Upper lobe of left lung (tissue), 6 donors: ENCODE measurements around the gene SLC25A29. TPM values are rescaled to one million over a fixed set of nuclear protein-coding genes. Genes with fewer than 3 reads are reported as not detected.
"Not testable (repeated sequence)": the region's sequence is repeated elsewhere in the genome, so short reads cannot be mapped to it uniquely, and the experiment has no call there.

Source experiments
- ATAC-seq, 2 donors: fragments of 200-7000 bp; cut with Tn5 transposase; one replicate each; pipeline ENCODE4 v1.9.1; 2022; ENCODE audit warnings: mild to moderate bottlenecking in 2 of 2, moderate library complexity in 2 of 2; ENCODE audit not compliant: low FRiP score in 2 of 2
- DNase-seq, 2 donors: peaks; one replicate each; pipeline ENCODE4 v3.0.0-alpha.2; 2019 to 2020
- H3K27ac ChIP-seq, 4 donors: fragments of 200-600 bp; sonication (generic); one replicate each; pipeline ENCODE4 v1.5.1; 2016 to 2019
- H3K27me3 ChIP-seq, 4 donors: fragments of 200-600 bp; sonication (generic); one replicate each; pipeline ENCODE4 v1.5.1; 2017 to 2019
- H3K36me3 ChIP-seq, 4 donors: fragments of 200-600 bp; sonication (generic); one replicate each; pipeline ENCODE4 v1.5.1; 2016 to 2019
- H3K4me1 ChIP-seq, 4 donors: fragments of 200-600 bp; sonication (generic); one replicate each; pipeline ENCODE4 v1.5.1; 2018 to 2019
- H3K4me3 ChIP-seq, 4 donors: fragments of 200-600 bp; sonication (generic); one replicate each; pipeline ENCODE4 v1.5.1; 2017 to 2019; ENCODE audit warnings: mild to moderate bottlenecking in 2 of 4, moderate library complexity in 1 of 4
- H3K9me3 ChIP-seq, 4 donors: fragments of 200-600 bp; sonication (generic); one replicate each; pipeline ENCODE4 v1.5.1; 2018 to 2019
- CTCF ChIP-seq, 6 experiments: fragments of 450-650 bp in 4 of 6; fragments of 200-600 bp in 2 of 6; sonication (generic) in 2 of 6; IDR thresholded peaks; one replicate each; pipeline ENCODE4 v1.5.1; 2016 to 2019; ENCODE audit warnings: antibody characterized with exemption in 6 of 6
- EP300 ChIP-seq, 4 donors: sonication (generic); formaldehyde crosslinking; IDR thresholded peaks; one replicate each; pipeline ENCODE4 v1.5.1; 2017; ENCODE audit warnings: antibody characterized with exemption in 4 of 4, control low read depth in 2 of 4
- POLR2A ChIP-seq, 4 donors: fragments of 450-650 bp; IDR thresholded peaks; one replicate each; pipeline ENCODE4 v1.5.1; 2016 to 2017; ENCODE audit warnings: antibody characterized with exemption in 4 of 4, mild to moderate bottlenecking in 2 of 4
- POLR2AphosphoS5 ChIP-seq, 2 donors: sonication (generic); formaldehyde crosslinking; IDR thresholded peaks; one replicate each; pipeline ENCODE4 v1.5.1; 2017; ENCODE audit warnings: antibody characterized with exemption in 2 of 2
- WGBS, 2 donors: methylation state at CpG; one replicate each; pipeline ENCODE4 v1.1.5; 2017 to 2018; 5-methylcytosine and 5-hydroxymethylcytosine counted together
- total RNA-seq, 6 donors: library from RNA; depleted of rRNA in 4 of 6; stranded (reverse); fragments of >200 nt in 4 of 6; gene quantifications; one replicate each; pipeline versions ENCODE4 v1.1.0 to v1.2.1, GENCODE V29; 2016 to 2021
- donor health status: DM: no; HTN: no; CAD: no; lungs with moderate emphysema.
- donor health status: DM: no; HTN: yes; CAD: no; lungs with severe emphysema.

The SLC25A29 gene
- total RNA-seq, 6 donors from 2014 or later: 81.5 to 275 (median 96.6) TPM

- ATAC-seq: no peak
- Histone ChIP-seq H3K9me3 (no peaks in the 10 kb centered on the region), H3K4me3 (no peak overlapping the region), H3K27me3 (no peaks in the 10 kb centered on the region), H3K4me1 (peaks cover 7 to 14% (median 11%) of the 10 kb centered on the region in 4 donors), H3K36me3 (peaks cover 9 to 24% (median 21%) of the 10 kb centered on the region in 4 donors), H3K27ac (no peak overlapping the region)
- TF ChIP-seq POLR2A (IDR thresholded peaks at IDR 0.05) (no peak), POLR2AphosphoS5 (IDR thresholded peaks at IDR 0.05) (no peak), CTCF (IDR thresholded peaks at IDR 0.05) (no peak), EP300 (IDR thresholded peaks at IDR 0.05) (no peak)
- DNase-seq: no peak
- 75 to 85% methylated on average over 8 to 9 of the region's 9 CpGs for WGBS, 2 donors
Measured at GRCh38 chr14:100289916-100290606, 16.2 kb downstream of the SLC25A29 start.

- TF ChIP-seq POLR2AphosphoS5 (IDR thresholded peaks at IDR 0.05) (no peak), CTCF (IDR thresholded peaks at IDR 0.05) (no peak), POLR2A (IDR thresholded peaks at IDR 0.05) (no peak), EP300 (IDR thresholded peaks at IDR 0.05) (no peak)
- ATAC-seq (no peak), DNase-seq (no peak)
- Histone ChIP-seq H3K27ac (no peak overlapping the region), H3K4me3 (no peak overlapping the region), H3K4me1 (peaks cover 15 to 22% (median 18%) of the 10 kb centered on the region in 4 donors), H3K27me3 (no peaks in the 10 kb centered on the region), H3K36me3 (peaks cover 9 to 24% (median 21%) of the 10 kb centered on the region in 4 donors), H3K9me3 (no peaks in the 10 kb centered on the region)
- WGBS, 2 donors: 85 to 86% methylated on average over 10 to 12 of the region's 12 CpGs
Measured at GRCh38 chr14:100288382-100289185, 17.7 kb downstream of the SLC25A29 start.

GRCh38 chr14:100287998-100288295 is 18.3 kb downstream of the SLC25A29 start:
- WGBS, 2 donors: 92 to 94% methylated on average over 8 of the region's 8 CpGs
- Histone ChIP-seq H3K36me3 (peaks cover 9 to 23% (median 20%) of the 10 kb centered on the region in 4 donors), H3K4me1 (peaks cover 18 to 26% (median 18%) of the 10 kb centered on the region in 4 donors)
- DNase-seq, H3K27ac ChIP-seq, H3K27me3 ChIP-seq, H3K4me3 ChIP-seq, ATAC-seq, H3K9me3 ChIP-seq: not testable (repeated sequence)

GRCh38 chr14:100287202-100287997 is 18.8 kb downstream of the SLC25A29 start:
- H3K27ac ChIP-seq: no peak overlapping the region
- WGBS, 2 donors: 77 to 81% methylated on average over 8 to 12 of the region's 12 CpGs
- peaks cover 9 to 18% (median 15%) of the 10 kb centered on the region in 4 donors for H3K36me3 ChIP-seq
- H3K4me1 ChIP-seq: peaks cover 18 to 31% (median 22%) of the 10 kb centered on the region in 4 donors
- H3K9me3 ChIP-seq: no peaks in the 10 kb centered on the region
- H3K27me3 ChIP-seq: no peaks in the 10 kb centered on the region
- TF ChIP-seq POLR2AphosphoS5 (IDR thresholded peaks at IDR 0.05): no peak
- no peak for TF ChIP-seq CTCF (IDR thresholded peaks at IDR 0.05)
- TF ChIP-seq EP300 (IDR thresholded peaks at IDR 0.05): no peak
- no peak for TF ChIP-seq POLR2A (IDR thresholded peaks at IDR 0.05)
- DNase-seq: no peak
- ATAC-seq: no peak
- H3K4me3 ChIP-seq: no peak overlapping the region
